Measurements from ENCODE around the gene KCNK13. TPM values are rescaled to one million over a fixed set of nuclear protein-coding genes. Genes with fewer than 3 reads are reported as not detected.
"Not testable (repeated sequence)": the region's sequence is repeated elsewhere in the genome, so short reads cannot be mapped to it uniquely, and the experiment has no call there.

The KCNK13 gene
- polyA plus RNA-seq (2012; ENCODE audit: low read depth, missing spikeins) = not detected

DNA sequence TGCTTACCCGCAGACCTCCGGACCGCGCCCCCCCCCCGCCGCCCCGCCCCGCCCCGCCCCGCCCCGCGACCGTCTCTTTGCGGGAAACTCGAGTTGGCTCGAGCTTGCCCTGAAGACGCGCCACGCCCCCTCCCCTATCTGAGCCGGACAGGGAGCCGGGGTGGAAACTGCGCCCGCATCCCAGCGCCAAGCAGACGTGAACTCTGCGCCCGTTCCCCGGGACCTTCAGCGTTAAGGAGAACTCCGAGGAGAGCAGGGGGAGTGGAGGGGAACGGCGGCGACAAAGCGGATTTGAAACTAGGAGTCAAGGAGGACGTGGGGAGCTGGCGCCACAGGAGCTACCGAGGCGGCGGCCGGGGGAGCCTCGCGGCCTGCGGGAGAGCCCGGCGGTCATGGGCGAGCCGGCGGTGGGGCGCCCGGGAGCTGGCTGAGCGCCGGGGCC, at the start of gene KCNK13:
KCNK13 (plus strand) TSS at position 310 of the 442 bp plus-strand sequence. CDS start 212 bp downstream, outside the sequence.
- DNase-seq (ENCODE audit: insufficient read length, low spot score) = peak; percentile 39
- FAIRE-seq = no peak
- TF ChIP-seq PAX5 (IDR thresholded peaks at IDR 0.05; ENCODE audit: insufficient read depth, low read length, severe bottlenecking) = no peak
- peak; percentile 28; the same call in 1 of the 2 replicates for TF ChIP-seq SPI1 (IDR thresholded peaks at IDR 0.05; ENCODE audit: low read depth, low read length)
- no peak for TF ChIP-seq POU2F2 (IDR thresholded peaks at IDR 0.05; ENCODE audit: low read depth, low read length)
- no peak for TF ChIP-seq POLR2A (IDR thresholded peaks at IDR 0.05; ENCODE audit: low read depth, low read length)
- no peak for TF ChIP-seq TAF1 (IDR thresholded peaks at IDR 0.05; ENCODE audit: low read depth, low read length)

GRCh38 chr14:90017371-90017770, 44.4 kb upstream of the KCNK13 start:
- DNase-seq (ENCODE audit: insufficient read length, low spot score) (no peak), FAIRE-seq (no peak)
- TF ChIP-seq POLR2A (IDR thresholded peaks at IDR 0.05; ENCODE audit: low read depth, low read length) (no peak), POLR2AphosphoS5 (IDR thresholded peaks at IDR 0.05; ENCODE audit: low read depth, low read length) (no peak), POU2F2 (IDR thresholded peaks at IDR 0.05; ENCODE audit: low read depth, low read length) (no peak), TAF1 (IDR thresholded peaks at IDR 0.05; ENCODE audit: low read depth, low read length) (no peak), SPI1 (IDR thresholded peaks at IDR 0.05; ENCODE audit: low read depth, low read length) (no peak), PAX5 (IDR thresholded peaks at IDR 0.05; ENCODE audit: insufficient read depth, low read length, severe bottlenecking) (no peak)

DNA sequence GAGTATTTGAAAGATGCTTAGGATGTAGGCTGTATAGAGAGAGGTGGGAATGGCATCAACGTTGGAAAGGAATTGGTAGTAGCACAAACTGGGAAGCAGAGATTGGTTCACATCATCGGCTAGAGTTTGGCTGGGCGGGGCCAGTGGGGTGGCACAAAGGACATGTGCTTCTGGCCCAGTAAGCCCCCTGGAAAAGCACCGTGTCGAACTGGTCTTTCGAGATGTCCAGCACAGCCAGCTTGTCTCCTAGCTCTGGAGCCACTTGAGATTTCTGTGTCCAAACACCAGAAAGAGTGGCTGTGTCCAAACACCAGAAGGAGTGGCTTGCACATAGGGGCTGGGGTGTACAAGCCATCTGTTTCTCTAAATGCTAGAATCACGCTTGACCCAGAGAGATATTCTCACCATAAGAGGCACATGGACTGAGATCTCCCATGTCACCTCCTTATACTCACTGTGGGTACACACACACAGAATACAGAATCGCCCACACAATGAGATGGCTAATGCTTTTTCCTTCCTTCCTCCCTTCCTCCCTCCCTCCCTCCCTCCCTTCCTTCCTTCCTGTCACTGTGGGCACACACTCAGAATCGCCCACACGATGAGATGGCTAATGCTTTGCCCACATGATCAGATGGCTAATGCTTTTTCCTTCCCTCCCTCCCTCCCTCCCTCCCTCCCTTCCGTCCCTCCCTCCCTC, 41.8 kb upstream of the KCNK13 start:
- no peak for TF ChIP-seq PAX5 (IDR thresholded peaks at IDR 0.05; ENCODE audit: insufficient read depth, low read length, severe bottlenecking)
- TF ChIP-seq POLR2AphosphoS5 (IDR thresholded peaks at IDR 0.05; ENCODE audit: low read depth, low read length) = no peak
- no peak for TF ChIP-seq TAF1 (IDR thresholded peaks at IDR 0.05; ENCODE audit: low read depth, low read length)
- no peak for TF ChIP-seq POLR2A (IDR thresholded peaks at IDR 0.05; ENCODE audit: low read depth, low read length)
- no peak for TF ChIP-seq POU2F2 (IDR thresholded peaks at IDR 0.05; ENCODE audit: low read depth, low read length)
- no peak for TF ChIP-seq SPI1 (IDR thresholded peaks at IDR 0.05; ENCODE audit: low read depth, low read length)
- FAIRE-seq (no peak), DNase-seq (ENCODE audit: insufficient read length, low spot score) (no peak)

- TF ChIP-seq POU2F2 (IDR thresholded peaks at IDR 0.05; ENCODE audit: low read depth, low read length) = no peak
- FAIRE-seq = no peak
- DNase-seq (ENCODE audit: insufficient read length, low spot score) = no peak
Observed at GRCh38 chr14:90023176-90023896, 38.5 kb upstream of the KCNK13 start.

GRCh38 chr14:90024910-90025309, 36.9 kb upstream of the KCNK13 start:
- TF ChIP-seq TAF1 (IDR thresholded peaks at IDR 0.05; ENCODE audit: low read depth, low read length) (no peak), POLR2AphosphoS5 (IDR thresholded peaks at IDR 0.05; ENCODE audit: low read depth, low read length) (no peak), PAX5 (IDR thresholded peaks at IDR 0.05; ENCODE audit: insufficient read depth, low read length, severe bottlenecking) (no peak), POU2F2 (IDR thresholded peaks at IDR 0.05; ENCODE audit: low read depth, low read length) (no peak), SPI1 (IDR thresholded peaks at IDR 0.05; ENCODE audit: low read depth, low read length) (no peak), POLR2A (IDR thresholded peaks at IDR 0.05; ENCODE audit: low read depth, low read length) (no peak)
- no peak for DNase-seq (ENCODE audit: insufficient read length, low spot score)
- FAIRE-seq = peak; percentile 41

GRCh38 chr14:90026608-90027007, 35.2 kb upstream of the KCNK13 start:
- not testable (repeated sequence) for DNase-seq (ENCODE audit: insufficient read length, low spot score); FAIRE-seq

DNA sequence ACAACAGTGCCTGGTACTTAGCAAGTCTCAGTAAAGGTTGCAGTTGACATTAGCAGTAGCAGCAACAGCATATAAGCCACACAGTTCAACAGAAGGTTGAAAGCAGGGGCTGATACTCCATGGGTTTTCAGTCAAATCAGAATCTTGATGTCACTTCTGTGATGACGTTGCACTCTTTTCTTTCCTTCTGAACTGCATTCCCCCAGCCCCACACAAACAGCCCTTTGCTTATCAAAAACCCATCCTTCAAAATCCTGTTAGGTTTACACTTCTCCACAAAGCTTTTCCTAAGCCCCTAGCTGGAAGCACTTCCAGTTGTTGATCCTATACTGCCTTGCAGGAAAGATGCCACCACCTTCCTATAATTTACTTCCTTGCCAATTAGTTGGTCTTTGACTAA, 34.0 kb upstream of the KCNK13 start:
- no peak for DNase-seq (ENCODE audit: insufficient read length, low spot score)
- no peak for FAIRE-seq
- TF ChIP-seq POU2F2 (IDR thresholded peaks at IDR 0.05; ENCODE audit: low read depth, low read length) = no peak
- no peak for TF ChIP-seq POLR2AphosphoS5 (IDR thresholded peaks at IDR 0.05; ENCODE audit: low read depth, low read length)
- TF ChIP-seq POLR2A (IDR thresholded peaks at IDR 0.05; ENCODE audit: low read depth, low read length) = no peak
- TF ChIP-seq TAF1 (IDR thresholded peaks at IDR 0.05; ENCODE audit: low read depth, low read length) = no peak
- TF ChIP-seq SPI1 (IDR thresholded peaks at IDR 0.05; ENCODE audit: low read depth, low read length) = no peak
- no peak for TF ChIP-seq PAX5 (IDR thresholded peaks at IDR 0.05; ENCODE audit: insufficient read depth, low read length, severe bottlenecking)

DNA sequence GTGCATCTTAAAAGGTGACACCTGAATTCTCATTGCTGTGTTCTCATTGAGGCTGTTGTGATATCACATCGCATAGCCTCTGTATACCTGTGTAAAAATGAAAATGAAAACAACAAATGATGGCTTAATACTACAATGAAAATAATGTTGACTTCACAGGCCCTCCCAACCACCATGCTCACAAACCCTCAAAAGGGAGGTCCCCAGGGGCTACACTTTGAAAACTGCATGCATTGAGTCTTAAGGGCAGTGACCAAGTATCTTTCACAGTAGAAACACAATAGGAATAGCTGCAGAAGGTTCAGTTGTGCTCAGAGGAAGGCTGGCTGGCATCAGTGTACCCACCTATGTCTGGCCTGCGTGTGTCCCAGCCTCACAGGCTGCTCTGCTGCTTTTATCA, 27.6 kb upstream of the KCNK13 start:
- no peak for DNase-seq (ENCODE audit: insufficient read length, low spot score)
- TF ChIP-seq POLR2AphosphoS5 (IDR thresholded peaks at IDR 0.05; ENCODE audit: low read depth, low read length) = no peak
- FAIRE-seq = no peak

- TF ChIP-seq POU2F2 (IDR thresholded peaks at IDR 0.05; ENCODE audit: low read depth, low read length) (no peak), POLR2A (IDR thresholded peaks at IDR 0.05; ENCODE audit: low read depth, low read length) (no peak)
- no peak for FAIRE-seq
- DNase-seq (ENCODE audit: insufficient read length, low spot score) = no peak
Observed at GRCh38 chr14:90034835-90035525, 26.8 kb upstream of the KCNK13 start.
